Measurements from ENCODE around the gene SNRPA1.

The SNRPA1 gene

GRCh38 chr15:101240358-101240757 is 54.7 kb downstream of the SNRPA1 start:
- Mint-ChIP-seq H3K4me3 (no peak overlapping the region), H3K27ac (no peak overlapping the region), H3K36me3 (peaks cover 29 to 50% of the 10 kb centered on the region in 2 donors), H3K27me3 (no peaks in the 10 kb centered on the region), H3K9me3 (peaks cover 2 to 3% of the 10 kb centered on the region in 2 donors), H3K4me1 (peaks cover 45 to 67% of the 10 kb centered on the region in 2 donors)
- ATAC-seq (replicated peaks) (no peak), DNase-seq (no peak)

DNA sequence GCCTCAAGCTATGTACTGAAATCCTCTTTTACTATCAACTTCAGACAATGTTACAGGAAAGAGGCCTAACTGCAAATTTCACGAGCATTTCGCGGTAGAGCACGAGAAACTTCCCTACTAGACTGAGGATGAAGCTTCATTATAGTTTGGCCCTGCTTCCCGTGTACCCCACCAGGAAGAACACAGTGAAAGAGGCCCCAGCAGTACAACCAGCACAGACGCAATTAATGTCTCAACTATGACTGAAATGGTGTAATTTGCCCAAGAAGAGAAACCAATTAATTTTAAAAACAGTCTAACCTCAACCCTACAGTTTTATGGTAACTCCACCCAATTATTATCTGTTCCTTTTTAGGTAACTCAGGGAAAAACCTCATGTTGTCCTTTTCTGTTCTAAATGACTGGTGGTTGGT is 55.3 kb downstream of the SNRPA1 start:
- DNase-seq (no peak), ATAC-seq (replicated peaks) (peak; percentile 26 to 54)
- no peaks in the 10 kb centered on the region for H3K27me3 Mint-ChIP-seq
- peaks cover 2 to 3% of the 10 kb centered on the region in 2 donors for H3K9me3 Mint-ChIP-seq
- peaks cover 29 to 50% of the 10 kb centered on the region in 2 donors for H3K36me3 Mint-ChIP-seq
- H3K27ac Mint-ChIP-seq, result peak overlapping the region; percentile 85
- peaks cover 42 to 66% of the 10 kb centered on the region in 2 donors for H3K4me1 Mint-ChIP-seq
- peak overlapping the region; percentile 38 to 59 for H3K4me3 Mint-ChIP-seq

DNA sequence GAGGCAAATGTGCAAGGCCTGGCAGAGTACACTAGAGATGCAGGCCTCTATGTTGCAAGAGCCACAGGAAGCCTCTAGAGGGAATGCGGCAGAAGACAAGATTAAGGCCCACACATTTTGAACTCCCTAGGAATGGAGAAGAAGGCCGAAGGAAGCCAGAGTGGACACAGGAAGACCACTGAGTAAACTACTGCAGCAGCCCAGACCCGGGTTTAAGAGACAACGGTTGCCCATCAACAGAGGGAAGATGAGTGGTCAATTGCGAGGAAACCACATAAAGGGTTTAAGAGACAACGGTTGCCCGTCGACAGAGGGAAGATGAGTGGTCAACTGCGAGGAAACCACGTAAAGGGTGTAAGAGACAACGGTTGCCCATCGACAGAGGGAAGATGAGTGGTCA is 57.8 kb downstream of the SNRPA1 start:
- Mint-ChIP-seq H3K4me1 (peaks cover 28 to 58% of the 10 kb centered on the region in 2 donors), H3K36me3 (peaks cover 38 to 56% of the 10 kb centered on the region in 2 donors), H3K27me3 (no peaks in the 10 kb centered on the region), H3K4me3 (no peak overlapping the region), H3K9me3 (no peaks in the 10 kb centered on the region), H3K27ac (no peak overlapping the region)
- ATAC-seq (replicated peaks), result no peak
- no peak for DNase-seq

DNA sequence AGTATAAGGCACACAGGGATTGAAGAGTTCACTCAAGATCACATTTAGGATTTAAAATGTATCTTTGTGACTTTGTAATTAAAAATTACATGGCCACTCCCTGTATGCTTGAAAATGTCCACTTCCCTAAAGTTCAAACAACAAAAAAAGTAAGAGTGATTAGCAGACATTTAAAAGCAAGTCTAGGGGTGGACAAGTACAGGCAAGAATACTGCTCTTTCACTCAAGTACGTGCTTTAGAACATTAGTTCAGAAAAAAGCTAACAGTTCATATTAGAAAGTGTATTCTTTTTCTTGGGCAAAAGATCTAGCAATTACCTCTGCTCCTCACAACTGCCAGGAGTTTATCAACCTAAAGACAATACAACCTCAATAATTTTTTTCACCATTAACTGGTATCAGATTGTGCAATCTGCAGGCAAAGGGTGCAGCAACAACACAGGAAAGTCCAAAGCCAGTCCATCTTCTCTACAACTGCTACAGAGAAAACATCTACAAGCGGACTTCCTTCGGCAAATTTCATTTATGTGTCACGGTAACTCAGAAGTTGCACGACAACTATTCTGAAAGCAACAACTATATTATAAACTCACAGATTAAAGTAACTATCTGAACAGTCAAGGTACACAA is 61.3 kb downstream of the SNRPA1 start:
- H3K4me1 Mint-ChIP-seq, result peaks cover 19 to 43% of the 10 kb centered on the region in 2 donors
- DNase-seq, result no peak
- H3K9me3 Mint-ChIP-seq, result peaks cover 0 to 5% of the 10 kb centered on the region in 2 donors
- peaks cover 51 to 66% of the 10 kb centered on the region in 2 donors for H3K36me3 Mint-ChIP-seq
- no peak overlapping the region for H3K4me3 Mint-ChIP-seq
- no peaks in the 10 kb centered on the region for H3K27me3 Mint-ChIP-seq
- ATAC-seq (replicated peaks), result no peak
- no peak overlapping the region for H3K27ac Mint-ChIP-seq

DNA sequence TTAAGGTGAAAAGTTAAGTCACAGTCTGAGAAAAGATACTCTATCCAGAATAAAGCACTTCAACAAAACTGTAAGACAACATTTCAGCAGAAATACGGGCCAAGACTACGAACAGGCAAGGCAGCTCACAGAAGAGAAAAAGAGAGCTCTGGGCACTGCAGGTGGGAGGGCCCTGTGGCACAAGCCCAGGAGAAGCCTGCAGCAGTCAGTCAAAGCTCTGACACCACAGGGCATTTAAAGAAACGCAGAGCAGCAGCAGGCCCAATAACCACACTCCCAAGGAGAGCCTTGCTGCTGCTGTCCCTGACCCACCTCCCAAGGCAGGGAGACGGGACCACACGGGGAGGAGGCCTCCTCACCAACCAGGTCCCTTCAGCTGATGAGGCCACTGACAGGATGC is 62.4 kb downstream of the SNRPA1 start:
- H3K27ac Mint-ChIP-seq, result no peak overlapping the region
- peaks cover 7 to 8% of the 10 kb centered on the region in 2 donors for H3K9me3 Mint-ChIP-seq
- peaks cover 60 to 77% of the 10 kb centered on the region in 2 donors for H3K36me3 Mint-ChIP-seq
- DNase-seq (no peak), ATAC-seq (replicated peaks) (no peak)
- H3K27me3 Mint-ChIP-seq, result no peaks in the 10 kb centered on the region
- H3K4me1 Mint-ChIP-seq, result peaks cover 19 to 51% of the 10 kb centered on the region in 2 donors
- H3K4me3 Mint-ChIP-seq, result no peak overlapping the region

Measured in stimulated activated naive B cell treated with anti-CD40 and anti-IgM and Interleukin-4, amounts not matched to agents 10 μg/mL and 1 μg/mL and 100 μg/mL, for 72 hours (primary cell).